DND-41 (cell line): Measurements from ENCODE around the gene HOXC11.

Experiments used
- ATAC-seq: fragments of 200-7000 bp; cut with Tn5 transposase; 3 replicates; pipeline ENCODE4 v1.9.1; 2021; ENCODE audit warnings: low read depth; ENCODE audit not compliant: insufficient read depth
- DNase-seq: peaks from one replicate; pipeline ENCODE4 v3.0.0-alpha.2; 2020
- H2AFZ ChIP-seq: 2 replicates; pipeline ENCODE4 v1.6.0; 2012; ENCODE audit warnings: low read depth, low read length
- H3K27ac ChIP-seq: 2 replicates; pipeline ENCODE4 v1.5.1; 2012; ENCODE audit warnings: low read length, inconsistent platforms
- H3K27me3 ChIP-seq: fragments of 200-600 bp; sonication (generic); 2 replicates; pipeline ENCODE4 v1.6.0; 2012; ENCODE audit warnings: low read length, mild to moderate bottlenecking, inconsistent platforms; ENCODE audit not compliant: insufficient read depth, poor library complexity
- H3K36me3 ChIP-seq: 2 replicates; pipeline ENCODE4 v1.5.1; 2012; ENCODE audit warnings: low read length, inconsistent platforms; ENCODE audit not compliant: insufficient read depth
- H3K4me1 ChIP-seq: 2 replicates; pipeline ENCODE4 v1.5.1; 2012; ENCODE audit warnings: mild to moderate bottlenecking, low read length; ENCODE audit not compliant: insufficient read depth
- H3K4me2 ChIP-seq: 2 replicates; pipeline ENCODE4 v1.6.0; 2012; ENCODE audit warnings: mild to moderate bottlenecking, moderate library complexity, low read length, inconsistent platforms; ENCODE audit not compliant: insufficient read depth
- H3K4me3 ChIP-seq, 2 experiments: fragments of 200-600 bp in 1 of 2; shearing (Covaris generic) in 1 of 2; 2 replicates each; pipeline ENCODE4 v1.5.1; 2012 to 2016; ENCODE audit warnings: inconsistent platforms in 2 of 2, low read length in 2 of 2, mild to moderate bottlenecking in 2 of 2, low read depth in 1 of 2, moderate library complexity in 1 of 2
- H3K79me2 ChIP-seq: 2 replicates; pipeline ENCODE4 v1.6.0; 2012; ENCODE audit warnings: low read length, inconsistent platforms; ENCODE audit not compliant: insufficient read depth
- H3K9ac ChIP-seq: 2 replicates; pipeline ENCODE4 v1.6.0; 2012; ENCODE audit warnings: low read depth, mild to moderate bottlenecking, inconsistent platforms, low read length, moderate library complexity
- H3K9me3 ChIP-seq: 2 replicates; pipeline ENCODE4 v1.5.1; 2012; ENCODE audit warnings: low read length, moderate library complexity, mild to moderate bottlenecking, inconsistent platforms; ENCODE audit not compliant: insufficient read depth, severe bottlenecking
- H4K20me1 ChIP-seq: 2 replicates; pipeline ENCODE4 v1.6.0; 2012; ENCODE audit warnings: low read length; ENCODE audit not compliant: insufficient read depth
- EZH2 ChIP-seq: IDR thresholded peaks from 3 replicates; pipeline ENCODE4 v1.6.1; 2012; ENCODE audit warnings: borderline replicate concordance, low read depth, mild to moderate bottlenecking, moderate library complexity, low read length, inconsistent platforms; ENCODE audit not compliant: severe bottlenecking
- TF ChIP-seq, protein P1 (sequence below): IDR thresholded peaks from 2 replicates; pipeline ENCODE4 v1.5.1; 2012; ENCODE audit warnings: borderline replicate concordance, low read length, moderate library complexity, mild to moderate bottlenecking; ENCODE audit not compliant: poor library complexity, severe bottlenecking; ENCODE audit errors: extremely low read depth

Gene HOXC11

DNA sequence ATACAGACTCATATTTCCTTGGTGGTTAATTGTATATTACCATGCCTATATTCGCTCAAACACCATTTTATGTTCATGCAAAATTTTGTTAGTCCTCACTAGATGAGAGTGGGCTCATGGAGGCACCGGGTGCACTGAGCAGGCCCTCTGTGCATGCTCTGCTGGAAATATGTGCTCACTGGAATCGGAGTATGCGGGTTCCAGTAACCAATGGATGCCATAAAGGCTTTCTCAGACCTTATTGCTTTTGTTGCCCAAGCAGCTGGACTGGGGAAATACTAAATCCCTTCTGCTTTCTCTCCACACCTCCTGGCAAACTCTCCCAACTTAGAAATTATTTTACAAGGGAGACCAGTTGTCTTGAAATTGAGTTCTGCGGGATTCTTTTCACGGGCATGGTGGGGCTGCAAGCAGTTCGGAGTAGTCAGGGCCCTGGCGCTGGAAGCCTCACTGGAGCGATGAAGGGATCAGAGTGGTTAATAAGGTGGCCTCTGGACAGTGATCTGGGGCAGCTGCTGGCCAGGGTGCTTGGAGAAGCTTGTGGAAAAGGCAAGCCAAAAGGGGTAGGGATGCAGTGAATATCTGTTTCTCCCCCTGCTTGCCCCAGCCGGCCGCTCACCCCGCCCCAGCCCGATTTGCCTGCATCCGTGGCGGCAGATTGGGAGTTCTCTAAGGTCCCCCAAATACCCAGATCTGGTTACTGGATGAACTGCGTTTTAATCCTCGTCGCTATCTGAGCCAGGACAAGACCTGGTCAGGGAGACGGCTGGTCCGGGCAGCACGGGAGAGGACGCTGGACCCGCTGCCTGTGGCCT lies 47.9 kb downstream of the HOXC11 start:
- no peak overlapping the region for H3K27ac ChIP-seq
- no peaks in the 10 kb centered on the region for H3K9me3 ChIP-seq
- peaks cover 17% of the 10 kb centered on the region for H3K4me1 ChIP-seq
- 0 out of 2 replicates have a peak, but pooled peaks cover 3% of the 10 kb centered on the region for H3K79me2 ChIP-seq
- no peaks in the 10 kb centered on the region for H3K36me3 ChIP-seq
- ATAC-seq (no peak), DNase-seq (no peak)
- TF ChIP-seq EZH2: no peak
- TF ChIP-seq, protein P1, sequence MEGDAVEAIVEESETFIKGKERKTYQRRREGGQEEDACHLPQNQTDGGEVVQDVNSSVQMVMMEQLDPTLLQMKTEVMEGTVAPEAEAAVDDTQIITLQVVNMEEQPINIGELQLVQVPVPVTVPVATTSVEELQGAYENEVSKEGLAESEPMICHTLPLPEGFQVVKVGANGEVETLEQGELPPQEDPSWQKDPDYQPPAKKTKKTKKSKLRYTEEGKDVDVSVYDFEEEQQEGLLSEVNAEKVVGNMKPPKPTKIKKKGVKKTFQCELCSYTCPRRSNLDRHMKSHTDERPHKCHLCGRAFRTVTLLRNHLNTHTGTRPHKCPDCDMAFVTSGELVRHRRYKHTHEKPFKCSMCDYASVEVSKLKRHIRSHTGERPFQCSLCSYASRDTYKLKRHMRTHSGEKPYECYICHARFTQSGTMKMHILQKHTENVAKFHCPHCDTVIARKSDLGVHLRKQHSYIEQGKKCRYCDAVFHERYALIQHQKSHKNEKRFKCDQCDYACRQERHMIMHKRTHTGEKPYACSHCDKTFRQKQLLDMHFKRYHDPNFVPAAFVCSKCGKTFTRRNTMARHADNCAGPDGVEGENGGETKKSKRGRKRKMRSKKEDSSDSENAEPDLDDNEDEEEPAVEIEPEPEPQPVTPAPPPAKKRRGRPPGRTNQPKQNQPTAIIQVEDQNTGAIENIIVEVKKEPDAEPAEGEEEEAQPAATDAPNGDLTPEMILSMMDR: no peak
- H3K4me3 ChIP-seq: no peak overlapping the region
- H2AFZ ChIP-seq: no peak overlapping the region
- H3K4me2 ChIP-seq: no peak overlapping the region
- H3K9ac ChIP-seq: no peak overlapping the region
- H3K27me3 ChIP-seq: peaks cover 47% of the 10 kb centered on the region
- no peaks in the 10 kb centered on the region for H4K20me1 ChIP-seq

DNA sequence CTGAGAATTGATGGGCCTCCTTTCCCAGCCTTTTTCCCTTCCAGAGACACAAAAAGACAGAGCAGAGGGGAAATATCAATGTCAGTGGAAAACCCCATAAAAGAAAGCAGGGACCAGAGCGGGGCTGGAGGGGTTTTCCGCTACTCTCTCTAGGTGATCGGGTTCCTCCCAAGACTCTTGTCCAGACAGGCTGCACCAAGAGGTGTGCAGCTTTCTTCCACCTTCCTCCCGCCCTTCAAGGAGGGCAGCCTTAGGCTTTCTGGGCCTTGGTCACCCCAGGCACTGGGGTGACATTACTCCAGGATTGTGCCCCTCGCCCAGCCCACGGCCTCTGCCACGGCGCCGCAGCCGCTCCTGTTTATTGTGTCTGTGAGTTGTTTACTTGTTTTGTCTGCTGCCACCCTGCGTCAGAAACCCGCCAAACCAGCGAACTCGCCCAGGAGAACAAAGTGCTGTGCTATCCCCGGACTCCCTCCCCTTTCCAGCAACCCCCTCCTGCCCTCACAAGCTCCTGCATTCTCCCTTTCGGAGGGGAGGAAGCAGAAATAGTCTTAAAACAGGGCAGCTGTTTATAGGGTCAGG lies 48.6 kb downstream of the HOXC11 start:
- DNase-seq: no peak
- H4K20me1 ChIP-seq: no peaks in the 10 kb centered on the region

DNA sequence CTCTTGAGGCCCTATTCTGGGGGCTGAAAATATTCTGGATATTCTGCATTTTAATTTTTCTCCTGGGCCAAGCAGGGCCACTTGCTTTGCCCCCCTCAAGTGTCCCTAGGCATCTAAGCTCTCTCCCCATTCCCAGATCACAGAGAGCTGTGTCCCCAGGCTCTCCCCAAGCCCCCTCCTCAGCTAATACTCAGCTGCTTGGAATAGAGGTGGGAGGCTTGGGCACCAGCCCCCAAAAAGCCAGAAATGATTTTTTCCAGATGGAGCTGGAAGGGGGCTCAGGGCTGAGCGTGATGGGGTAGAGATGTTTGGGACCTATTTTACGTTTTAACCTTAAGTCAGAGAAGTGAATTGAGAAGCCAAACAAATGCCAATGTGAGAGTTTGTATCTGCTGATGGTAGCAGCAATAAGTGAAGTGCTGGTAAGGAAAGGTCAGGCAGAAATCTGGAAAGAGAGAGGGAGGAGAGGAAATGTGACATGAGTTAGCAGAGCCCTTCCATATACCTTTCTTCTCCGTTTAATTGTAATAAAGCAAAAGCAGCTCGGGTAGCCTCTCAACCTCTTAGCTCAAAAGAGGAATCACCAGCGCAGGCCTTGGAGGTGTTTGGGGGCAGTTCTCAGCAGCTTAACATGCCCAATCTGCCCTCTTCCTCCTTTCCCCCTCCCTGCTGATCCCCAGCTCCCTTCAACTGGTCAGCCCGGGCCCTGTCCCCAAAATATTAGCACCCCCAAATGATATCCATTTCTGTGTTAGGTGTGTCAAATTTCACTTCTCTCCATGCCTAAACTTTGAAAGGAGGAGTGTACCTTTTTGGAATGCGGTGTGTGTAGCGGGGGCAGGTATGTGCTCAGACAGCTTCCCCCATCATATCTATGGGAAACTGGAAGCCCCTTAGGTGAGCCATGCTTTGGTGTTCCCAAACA lies 50.3 kb downstream of the HOXC11 start:
- no peak overlapping the region for H3K9ac ChIP-seq
- 0 out of 2 replicates have a peak, but pooled peaks cover 3% of the 10 kb centered on the region for H3K79me2 ChIP-seq
- H3K9me3 ChIP-seq: no peaks in the 10 kb centered on the region
- H3K4me3 ChIP-seq: no peak overlapping the region
- no peak overlapping the region for H2AFZ ChIP-seq
- H3K36me3 ChIP-seq: no peaks in the 10 kb centered on the region
- H4K20me1 ChIP-seq: no peaks in the 10 kb centered on the region
- no peak overlapping the region for H3K4me2 ChIP-seq
- TF ChIP-seq, protein P1: no peak
- no peak for TF ChIP-seq EZH2
- H3K27me3 ChIP-seq: peaks cover 56% of the 10 kb centered on the region
- ATAC-seq (no peak), DNase-seq (no peak)
- H3K4me1 ChIP-seq: peaks cover 6% of the 10 kb centered on the region
- no peak overlapping the region for H3K27ac ChIP-seq

More for the DNA sequence above, 48.6 kb downstream of the HOXC11 start:
- Histone ChIP-seq H3K4me1 (peaks cover 17% of the 10 kb centered on the region), H3K9me3 (no peaks in the 10 kb centered on the region), H3K79me2 (0 out of 2 replicates have a peak, but pooled peaks cover 3% of the 10 kb centered on the region), H3K9ac (no peak overlapping the region), H3K4me3 (no peak overlapping the region), H3K36me3 (no peaks in the 10 kb centered on the region), H2AFZ (no peak overlapping the region), H3K27me3 (peaks cover 48% of the 10 kb centered on the region), H3K27ac (no peak overlapping the region), H3K4me2 (no peak overlapping the region)
- TF ChIP-seq EZH2: no peak
- TF ChIP-seq, protein P1: no peak
- ATAC-seq: no peak
